GM18951 (cell line): ENCODE measurements around the gene TUBAL3.

ENCODE experiments used
- POLR2A ChIP-seq: IDR thresholded peaks from 4 replicates; pipeline ENCODE4 v1.6.1; 2011; ENCODE audit warnings: mild to moderate bottlenecking; ENCODE audit not compliant: insufficient read length, insufficient read depth; ENCODE audit errors: extremely low read depth
- in situ Hi-C: fragments of 300-500 bp; cut with MboI; formaldehyde crosslinking; loops from one replicate; pipeline ENCODE4 v1.12.0; 2022; ENCODE audit warnings: low sequenced_read_pairs, mixed read lengths, inconsistent platforms; ENCODE audit not compliant: unreplicated experiment

The TUBAL3 gene

DNA sequence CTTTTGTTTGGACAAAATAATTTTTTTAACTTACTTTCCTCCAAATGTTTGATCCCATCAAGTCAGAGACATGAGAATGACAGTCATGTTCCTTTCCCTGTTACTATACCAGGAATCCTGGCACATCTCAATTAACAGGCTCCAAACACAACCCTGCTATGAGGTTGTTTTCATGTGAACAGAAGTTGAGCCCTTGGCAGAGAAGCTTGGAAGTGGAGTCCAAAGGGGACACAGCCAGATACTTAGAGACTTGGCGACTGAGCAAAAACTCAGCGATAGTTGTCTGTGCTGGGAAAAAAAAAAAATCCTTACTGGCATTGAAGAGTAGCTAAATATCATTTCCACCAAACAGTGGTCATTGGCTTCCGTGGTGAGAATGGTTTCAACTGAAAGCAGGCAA lies 12.8 kb downstream of the TUBAL3 start:
- in situ Hi-C loops: loop anchor here (25.0 kb wide), 1 partner anchor 554 kb away; the partner anchor contains the start of gene AKR1E2
- TF ChIP-seq POLR2A: no peak

DNA sequence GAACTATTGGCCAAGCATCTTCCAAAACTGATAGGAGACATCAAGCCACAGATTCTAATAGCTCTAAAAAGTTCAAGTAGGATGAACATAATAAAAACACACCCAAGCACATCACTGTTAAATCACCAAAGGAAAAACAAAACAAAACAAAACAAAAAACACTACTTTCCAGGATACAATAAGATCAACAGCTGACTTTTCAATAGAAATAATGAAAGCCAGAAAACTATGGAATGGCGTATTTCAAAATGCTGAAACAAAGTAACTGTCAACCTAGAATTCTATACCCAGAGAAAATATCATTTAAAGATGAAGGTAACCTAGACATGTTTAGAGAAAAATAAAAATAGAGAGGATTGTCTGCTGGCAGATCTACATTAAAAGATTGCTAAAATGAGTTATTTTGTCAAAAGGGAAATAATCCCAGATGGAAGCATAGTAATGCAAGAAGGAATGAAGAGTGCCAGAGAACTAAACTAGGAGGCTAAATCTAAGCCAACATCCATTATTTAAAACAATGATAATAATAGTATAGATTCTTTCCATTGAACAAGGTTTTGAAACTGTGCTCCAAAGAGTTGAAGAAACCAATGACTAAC lies 13.9 kb downstream of the TUBAL3 start:
- in situ Hi-C loops: loop anchor here (25.0 kb wide), 1 partner anchor 553 kb away; the partner anchor contains the start of gene AKR1E2
- no peak for TF ChIP-seq POLR2A

DNA sequence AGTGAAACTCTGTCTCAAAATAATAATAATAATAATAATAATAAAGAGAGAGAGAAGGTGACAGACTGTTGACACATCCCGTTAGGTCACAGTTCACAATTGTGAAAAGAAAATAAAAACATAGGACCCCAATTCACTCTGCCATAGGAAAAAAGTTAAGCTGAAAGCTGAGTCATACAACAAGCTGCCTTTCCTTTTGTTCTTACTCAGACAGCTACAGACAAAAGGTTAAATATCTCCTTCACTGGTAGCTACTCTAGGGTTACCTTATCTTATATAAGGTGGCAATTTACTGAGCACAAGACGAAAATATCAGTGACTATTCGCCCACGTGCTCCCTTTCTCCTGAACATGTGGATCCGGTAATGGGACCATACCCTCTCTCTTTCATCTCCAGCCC lies 17.5 kb downstream of the TUBAL3 start:
- in situ Hi-C loops: loop anchor here (25.0 kb wide), 1 partner anchor 550 kb away; the partner anchor contains the start of gene AKR1E2
- no peak for TF ChIP-seq POLR2A

DNA sequence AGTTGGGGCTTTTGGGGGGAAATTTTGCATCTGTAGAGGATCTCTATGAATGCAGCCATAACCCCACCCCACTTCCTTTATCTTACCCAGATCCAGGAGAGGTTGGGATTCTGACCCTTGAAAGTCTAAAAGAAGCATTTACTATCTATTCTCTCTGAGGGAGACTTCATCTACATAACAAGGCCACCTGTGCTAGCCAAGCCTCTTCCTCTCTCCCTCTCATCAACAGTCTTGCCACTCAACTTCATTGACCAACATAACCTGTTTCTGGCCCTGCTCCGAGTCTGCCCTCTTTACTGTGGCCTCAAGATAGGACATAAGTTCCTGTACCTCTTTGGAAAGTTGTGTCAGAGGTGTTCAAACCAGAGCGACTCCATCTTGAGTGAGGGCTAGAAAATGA lies 19.4 kb downstream of the TUBAL3 start:
- no peak for TF ChIP-seq POLR2A
- in situ Hi-C loops: loop anchor here (25.0 kb wide), 1 partner anchor 548 kb away; the partner anchor contains the start of gene AKR1E2

DNA sequence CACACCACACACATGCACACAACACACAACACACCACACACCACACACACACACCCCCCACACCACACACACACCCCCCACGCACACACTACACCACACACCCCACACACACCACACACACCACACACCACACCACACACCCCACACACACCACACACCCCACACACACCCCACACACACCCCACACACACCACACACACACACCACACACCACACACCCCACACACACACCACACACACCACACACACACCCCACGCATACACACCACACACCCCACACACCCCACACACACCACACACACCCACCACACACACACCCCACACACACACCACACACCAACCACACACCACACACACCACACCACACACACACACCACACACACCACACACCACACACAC lies 23.4 kb downstream of the TUBAL3 start:
- in situ Hi-C loops: loop anchor here (25.0 kb wide), 1 partner anchor 544 kb away; the partner anchor contains the start of gene AKR1E2

DNA sequence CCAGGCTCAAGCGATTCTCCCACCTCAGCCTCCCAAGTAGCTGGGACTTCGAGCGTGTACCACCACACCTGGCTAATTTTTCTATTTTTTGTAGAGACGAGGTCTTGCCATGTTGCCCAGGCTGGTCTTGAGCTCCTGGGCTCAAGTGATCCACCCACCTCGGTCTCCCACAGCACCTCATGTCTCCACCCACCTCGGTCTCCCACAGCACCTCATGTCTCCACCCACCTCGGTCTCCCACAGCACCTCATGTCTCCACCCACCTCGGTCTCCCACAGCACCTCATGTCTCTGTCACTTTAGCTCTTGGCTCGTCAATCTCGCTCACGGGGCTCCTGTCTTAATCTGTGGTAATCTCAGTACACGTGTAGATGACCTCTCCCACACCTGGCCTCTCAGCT lies 24.2 kb downstream of the TUBAL3 start:
- in situ Hi-C loops: loop anchor here (25.0 kb wide), 1 partner anchor 543 kb away; the partner anchor contains the start of gene AKR1E2

More for the DNA sequence above, 23.4 kb downstream of the TUBAL3 start:
- no peak for TF ChIP-seq POLR2A

DNA sequence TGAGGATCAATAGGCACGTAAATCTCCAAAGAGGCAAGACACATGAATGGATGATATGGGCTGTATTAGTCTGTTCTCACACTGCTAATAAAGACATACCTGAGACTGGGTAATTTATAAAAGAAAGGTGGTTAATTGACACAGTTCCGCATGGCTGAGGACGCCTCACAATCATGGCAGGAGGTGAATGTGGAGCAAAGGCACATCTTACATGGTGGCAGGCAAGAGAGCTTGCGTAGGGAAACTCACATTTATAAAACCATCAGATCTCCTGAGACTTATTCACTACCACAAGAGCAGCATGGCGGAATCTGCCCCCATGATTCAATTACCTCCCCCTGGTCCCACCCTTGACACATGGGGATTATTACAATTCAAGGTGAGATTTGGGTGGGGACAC lies 25.4 kb downstream of the TUBAL3 start:
- in situ Hi-C loops: loop anchor here (25.0 kb wide), 1 partner anchor 542 kb away; the partner anchor contains the start of gene AKR1E2

DNA sequence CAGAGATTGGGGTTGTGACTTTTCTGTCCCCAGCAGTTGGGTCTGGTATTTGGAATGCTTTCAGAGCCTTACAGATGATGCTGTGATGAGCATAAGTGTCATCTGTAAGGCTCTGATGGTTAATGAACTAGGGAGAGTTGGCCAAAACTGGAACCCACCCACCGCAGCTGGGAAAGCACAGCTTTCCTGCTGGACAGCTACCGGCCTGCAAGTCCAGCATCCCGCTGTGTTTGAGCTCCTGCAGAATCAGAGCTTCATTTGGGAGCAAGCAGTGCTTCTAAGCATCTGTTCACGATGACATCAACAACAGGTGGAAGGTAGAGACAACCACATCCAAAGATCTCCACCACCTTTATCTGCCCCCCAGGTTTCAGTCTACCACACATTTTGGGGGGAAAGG lies 28.2 kb downstream of the TUBAL3 start:
- in situ Hi-C loops: loop anchor here (25.0 kb wide), 1 partner anchor 539 kb away; the partner anchor contains the start of gene AKR1E2
- TF ChIP-seq POLR2A: no peak

DNA sequence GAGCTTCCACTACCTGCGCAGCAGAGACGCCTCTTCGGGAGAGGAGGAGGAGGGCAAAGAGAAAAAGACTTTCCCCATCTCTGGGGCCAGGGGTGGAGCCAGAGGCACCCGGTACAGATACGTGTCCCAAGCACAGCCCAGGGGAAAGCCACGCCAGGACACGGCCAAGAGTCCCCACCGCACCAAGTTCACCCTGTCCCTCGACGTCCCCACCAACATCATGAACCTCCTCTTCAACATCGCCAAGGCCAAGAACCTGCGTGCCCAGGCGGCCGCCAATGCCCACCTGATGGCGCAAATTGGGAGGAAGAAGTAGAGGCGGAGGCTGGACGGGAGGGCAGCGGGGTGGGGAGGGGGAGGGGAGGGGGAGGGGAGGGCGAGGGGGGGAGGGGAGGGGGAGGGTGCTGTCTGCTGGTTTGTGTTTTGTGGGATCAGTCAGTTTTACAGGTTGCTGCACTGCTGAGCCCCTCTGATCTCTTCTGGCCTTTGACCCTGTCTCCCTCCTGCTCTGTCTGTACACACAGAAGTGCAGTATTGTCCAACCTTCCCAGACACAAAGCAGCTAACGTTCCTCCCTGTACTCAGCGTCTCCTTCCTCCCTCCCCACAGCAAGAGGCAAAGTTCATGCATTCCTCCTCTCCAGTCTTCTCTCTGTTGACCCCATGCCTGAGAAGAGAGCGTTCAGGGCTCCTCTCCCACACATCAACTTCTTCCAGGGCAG lies 30.6 kb downstream of the TUBAL3 start:
- TF ChIP-seq POLR2A: no peak

DNA sequence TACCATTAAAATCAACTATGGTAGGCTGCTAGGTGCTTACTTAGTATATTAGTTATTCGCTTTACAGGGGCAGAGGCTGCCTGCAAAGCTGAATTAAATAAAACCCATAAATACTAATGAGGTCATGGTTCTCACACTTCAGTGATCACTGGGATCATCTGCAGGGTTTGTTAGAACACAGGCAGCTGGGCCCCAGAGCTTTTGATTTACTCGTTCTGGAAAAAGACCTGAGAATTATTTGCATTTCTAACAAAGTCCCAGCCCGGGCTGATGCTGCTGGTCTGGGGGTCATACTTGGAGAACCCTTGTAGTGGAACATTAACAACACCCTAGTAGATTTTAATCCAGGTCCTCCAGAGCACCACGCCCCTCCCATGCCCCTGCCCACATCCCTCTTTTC lies 31.3 kb downstream of the TUBAL3 start:
- in situ Hi-C loops: no loop called here
- no peak for TF ChIP-seq POLR2A

More for the DNA sequence above, 30.6 kb downstream of the TUBAL3 start:
- in situ Hi-C loops: no loop called here

DNA sequence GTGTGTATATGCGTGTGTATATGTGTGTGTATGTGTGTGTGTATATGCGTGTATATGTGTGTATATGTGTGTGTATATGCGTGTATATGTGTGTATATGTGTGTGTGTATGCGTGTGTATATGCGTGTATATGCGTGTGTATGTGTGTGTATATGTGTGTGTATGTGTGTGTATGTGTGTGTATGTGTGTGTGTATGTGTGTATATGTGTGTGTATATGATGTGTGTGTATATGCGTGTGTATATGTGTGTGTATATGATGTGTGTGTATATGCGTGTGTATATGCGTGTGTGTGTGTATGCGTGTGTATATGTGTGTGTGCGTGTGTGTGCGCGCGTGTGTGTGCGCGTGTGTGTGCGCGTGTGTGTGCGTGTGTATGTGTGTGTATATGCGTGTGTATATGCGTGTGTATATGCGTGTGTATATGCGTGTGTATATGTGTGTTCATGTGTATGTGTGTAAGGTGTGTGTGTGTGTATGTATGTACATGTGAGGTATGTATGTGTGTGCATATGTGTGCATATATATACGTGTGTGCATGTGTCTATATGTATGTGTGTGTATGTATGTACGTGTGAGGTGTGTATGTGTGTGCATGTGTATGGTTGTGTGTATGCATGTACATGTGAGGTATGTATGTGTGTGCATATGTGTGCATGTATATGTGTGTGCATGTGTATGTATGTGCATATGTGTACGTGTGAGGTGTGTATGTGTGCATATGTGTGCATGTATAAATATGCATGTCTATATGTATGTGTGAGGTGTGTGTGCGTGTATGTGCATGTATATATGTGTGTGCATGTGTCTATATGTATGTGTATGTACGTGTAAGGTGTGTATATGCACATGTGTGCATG lies 33.9 kb downstream of the TUBAL3 start:
- TF ChIP-seq POLR2A: no peak
- in situ Hi-C loops: no loop called here

DNA sequence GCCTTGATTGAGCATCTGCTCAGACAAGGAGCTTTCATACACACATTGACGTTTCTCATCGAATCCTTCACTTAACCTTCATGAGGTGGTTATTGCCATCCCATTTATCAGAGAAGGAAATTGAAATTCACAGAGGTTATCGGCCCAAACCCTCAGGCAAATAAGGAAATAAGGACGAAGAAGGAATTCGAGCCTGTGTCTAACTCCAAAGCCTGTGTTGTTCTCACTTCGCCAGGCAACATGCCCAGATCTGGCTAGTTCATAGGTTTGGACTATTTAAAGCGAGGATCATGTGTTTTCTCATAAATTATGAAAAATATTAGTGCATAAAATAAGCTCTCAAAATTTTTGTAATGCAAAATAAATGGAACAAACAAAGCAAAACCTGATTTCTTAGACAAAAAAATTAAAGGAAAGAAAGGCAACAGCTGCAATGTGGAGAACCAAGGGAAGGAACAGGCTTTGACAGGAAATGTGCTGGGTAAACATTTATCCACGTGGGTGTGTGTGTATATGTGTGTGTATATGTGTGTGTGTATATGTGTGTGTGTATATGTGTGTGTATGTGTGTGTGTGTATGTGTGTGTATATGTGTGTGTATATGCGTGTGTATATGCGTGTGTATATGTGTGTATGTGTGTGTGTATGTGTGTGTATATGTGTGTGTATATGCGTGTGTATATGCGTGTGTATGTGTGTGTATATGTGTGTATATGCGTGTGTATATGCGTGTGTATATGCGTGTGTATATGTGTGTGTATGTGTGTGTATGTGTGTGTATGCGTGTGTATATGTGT lies 35.1 kb downstream of the TUBAL3 start:
- TF ChIP-seq POLR2A: no peak
- in situ Hi-C loops: no loop called here

DNA sequence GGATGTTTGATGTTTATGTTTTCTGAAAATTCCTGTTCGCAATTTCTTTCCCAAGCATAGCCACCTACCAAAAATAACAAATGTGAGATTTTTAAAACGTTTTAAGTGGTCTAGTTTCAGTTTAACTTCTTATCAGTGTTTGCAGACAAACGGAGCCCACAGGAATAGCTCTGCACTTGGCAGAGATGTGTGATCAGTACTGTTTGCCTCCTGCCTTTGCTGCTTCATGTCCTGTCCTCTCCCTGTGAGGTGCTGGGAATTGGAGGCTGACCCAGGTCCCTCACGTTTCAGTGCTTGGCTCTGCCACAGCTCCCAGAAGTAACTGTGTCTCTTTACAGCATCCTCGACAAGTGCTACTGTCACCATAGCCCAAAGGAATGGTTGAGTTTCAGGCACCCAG lies 38.7 kb downstream of the TUBAL3 start:
- TF ChIP-seq POLR2A: no peak
- in situ Hi-C loops: no loop called here

DNA sequence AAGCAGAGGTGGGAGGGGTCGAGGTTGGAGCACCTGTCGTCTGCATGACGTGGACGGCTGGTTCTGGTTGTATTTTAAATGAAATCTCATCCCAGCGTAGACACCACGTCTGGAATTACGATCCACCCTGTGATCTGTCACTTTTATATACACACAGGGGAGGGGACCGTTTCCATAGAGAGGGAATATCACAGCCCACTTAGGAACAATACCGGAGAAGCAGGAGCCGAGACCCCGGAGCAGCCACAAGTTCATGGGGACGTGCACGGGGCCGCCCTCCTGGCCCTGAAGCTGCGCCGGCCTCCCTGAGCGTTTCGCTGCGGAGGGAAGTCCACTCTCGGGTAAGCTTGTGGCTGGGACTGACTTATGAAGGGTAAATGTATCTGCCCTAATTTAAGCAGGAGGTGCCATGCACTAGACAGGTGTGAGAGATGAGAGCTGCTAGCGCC lies 39.7 kb downstream of the TUBAL3 start, which contains the start of gene UCN3:
Gene UCN3, plus strand, starts transcription at position 77 of the 449 bp plus-strand sequence. CDS start 8,755 bp downstream, outside the sequence.
- no peak for TF ChIP-seq POLR2A

More for the DNA sequence above, 39.7 kb downstream of the TUBAL3 start, which contains the start of gene UCN3:
- in situ Hi-C loops: no loop called here
